Hematopoietic multipotent progenitor cell treated with erythropoietin and hydrocortisone succinate and interleukin-3 and kit ligand, for 4 days (in vitro differentiated cells): ENCODE results near the gene RHBDD1.

Source experiments
- DNase-seq: peaks from one replicate; pipeline ENCODE4 v3.0.0-alpha.2; 2015

The RHBDD1 gene

GRCh38 chr2:226943862-226944620 is 108.2 kb downstream of the RHBDD1 start:
- DNase-seq = no peak

GRCh38 chr2:226953206-226953605 is 117.4 kb downstream of the RHBDD1 start:
- DNase-seq = no peak

GRCh38 chr2:226953826-226954225 is 118.0 kb downstream of the RHBDD1 start:
- DNase-seq = no peak

- DNase-seq = no peak
These were observed 120.8 kb downstream of the RHBDD1 start for GRCh38 chr2:226956659-226957058.

- no peak for DNase-seq
These were observed 123.6 kb downstream of the RHBDD1 start for GRCh38 chr2:226959418-226959817.

- DNase-seq = no peak
These were observed 126.4 kb downstream of the RHBDD1 start for GRCh38 chr2:226962176-226962773.

- DNase-seq = no peak
These were observed 127.7 kb downstream of the RHBDD1 start for GRCh38 chr2:226963528-226963927.

- no peak for DNase-seq
These were observed 129.5 kb downstream of the RHBDD1 start for GRCh38 chr2:226965376-226965775.

GRCh38 chr2:226969417-226970080 is 133.7 kb downstream of the RHBDD1 start:
- DNase-seq = no peak

GRCh38 chr2:226970362-226970761 is 134.5 kb downstream of the RHBDD1 start:
- no peak for DNase-seq

- no peak for DNase-seq
These were observed 135.2 kb downstream of the RHBDD1 start for GRCh38 chr2:226971084-226971483.

GRCh38 chr2:226971770-226972169 is 135.9 kb downstream of the RHBDD1 start:
- no peak for DNase-seq

- DNase-seq = peak; percentile 41
These were observed 138.0 kb downstream of the RHBDD1 start for GRCh38 chr2:226973816-226974215.

GRCh38 chr2:226977775-226978190 is 141.9 kb downstream of the RHBDD1 start:
- DNase-seq = peak; percentile 69

GRCh38 chr2:226978300-226978699 is 142.4 kb downstream of the RHBDD1 start:
- no peak for DNase-seq

- DNase-seq = peak; percentile 67
These were observed 143.2 kb downstream of the RHBDD1 start for GRCh38 chr2:226979004-226979403.

GRCh38 chr2:226981791-226982326 is 146.0 kb downstream of the RHBDD1 start:
- peak; percentile 96 for DNase-seq

GRCh38 chr2:226983895-226984749 is 148.3 kb downstream of the RHBDD1 start:
- DNase-seq = peak; percentile 49

- DNase-seq = peak; percentile 81
These were observed 149.1 kb downstream of the RHBDD1 start for GRCh38 chr2:226984750-226985582.

- no peak for DNase-seq
These were observed 149.7 kb downstream of the RHBDD1 start for GRCh38 chr2:226985583-226985946.

GRCh38 chr2:226991663-226992062 is 155.8 kb downstream of the RHBDD1 start:
- DNase-seq = no peak

GRCh38 chr2:226993171-226993570 is 157.3 kb downstream of the RHBDD1 start:
- no peak for DNase-seq
